ENCODE data around the gene BOD1. TPM values are rescaled to one million over a fixed set of nuclear protein-coding genes. Genes with fewer than 3 reads are reported as not detected.

The BOD1 gene
- total and polyA plus RNA-seq, 2 of the 8 experiments (the other 6 are each of a cell fraction or from before 2014, with no cell fraction given): 107 to 149 TPM

DNA sequence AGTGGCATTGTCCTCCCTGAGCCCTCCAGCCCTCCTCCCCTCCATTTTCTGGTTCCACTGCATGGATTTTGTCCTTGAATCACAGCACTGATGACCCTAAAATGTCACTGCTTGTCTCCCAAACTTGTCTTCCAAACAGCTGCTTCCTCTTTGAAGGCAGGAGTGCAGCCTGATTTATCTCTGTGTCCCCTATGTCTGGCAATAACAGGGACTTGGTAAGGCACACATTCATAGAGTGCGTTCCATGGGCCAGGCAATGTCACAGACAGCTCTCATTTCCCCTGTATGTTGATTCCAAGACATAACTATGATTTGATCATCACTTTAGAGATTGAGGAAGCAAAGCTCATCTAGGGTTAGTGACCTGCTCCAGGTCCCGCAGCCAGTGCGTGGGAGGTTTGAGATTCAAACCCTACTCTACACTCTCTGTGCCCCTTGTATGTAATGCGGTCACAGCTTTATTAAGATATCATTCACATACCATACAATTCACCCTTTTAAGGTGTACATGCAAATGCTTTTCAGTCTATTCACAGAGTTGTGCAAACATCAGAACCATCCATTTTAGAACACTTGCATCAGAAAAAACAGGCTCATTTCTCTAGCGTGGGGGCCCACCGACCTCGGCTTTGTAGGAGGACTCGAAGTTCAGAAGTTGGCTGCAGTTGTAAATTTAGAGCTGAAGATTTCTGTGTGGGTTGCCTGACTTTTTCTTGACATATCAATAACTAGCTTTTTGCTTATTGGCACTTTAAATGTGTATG lies 28.4 kb upstream of the BOD1 start:
- H3K4me2 ChIP-seq (ENCODE audit: insufficient read depth in 1 of 2, low read depth in 2 of 2, low read length in 2 of 2): no peak overlapping the region
- peak overlapping the region in 1 of 4 experiments; percentile 19; a peak in 1 of 7 replicates for H3K9ac ChIP-seq (replicated peaks in 1 of 4; ENCODE audit: extremely low read depth in 1 of 4, low read depth in 3 of 4, low read length in 3 of 4)
- H4K20me1 ChIP-seq (replicated peaks in 1 of 2; ENCODE audit: control insufficient read depth in 1 of 2, insufficient read depth in 2 of 2, low read length in 2 of 2): no peaks in the 10 kb centered on the region
- H3K23me2 ChIP-seq (ENCODE audit: low read depth, low read length): no peaks in the 10 kb centered on the region
- TF ChIP-seq KDM4A (IDR thresholded peaks at IDR 0.05; ENCODE audit: low read depth, low read length, severe bottlenecking) (peak; percentile 0), SP2 (IDR thresholded peaks at IDR 0.05; ENCODE audit: low read length) (no peak)
- no peak overlapping the region for H2AFZ ChIP-seq (ENCODE audit: low read length)
- FAIRE-seq: no peak
- no peak overlapping the region for H3K56ac ChIP-seq (replicated peaks; ENCODE audit: insufficient read length, low read depth, low read length)
- H4K5ac ChIP-seq (ENCODE audit: insufficient read length, low read depth, low read length): no peak overlapping the region
- H3K79me1 ChIP-seq (ENCODE audit: low read depth, low read length): no peaks in the 10 kb centered on the region
- H3K79me2 ChIP-seq (ENCODE audit: control insufficient read depth in 1 of 2, insufficient read depth in 2 of 2, low read length in 2 of 2): no peaks in the 10 kb centered on the region
- H3K4ac ChIP-seq (replicated peaks; ENCODE audit: insufficient read length, low read depth, low read length): peak overlapping the region; percentile 19
- H3K23ac ChIP-seq (ENCODE audit: insufficient read length): no peak overlapping the region
- peak overlapping the region; percentile 75; the same call in 1 of the 2 replicates for H2BK20ac ChIP-seq (ENCODE audit: low read length)
- peak overlapping the region; percentile 68; the same call in 1 of the 2 replicates for H2BK5ac ChIP-seq (ENCODE audit: low read depth, low read length)
- H3K27ac ChIP-seq (ENCODE audit: low read depth, low read length): no peak overlapping the region
- peak overlapping the region; percentile 5; the same call in 1 of the 2 replicates for H3K18ac ChIP-seq (ENCODE audit: extremely low read depth, low read length)
- H4K91ac ChIP-seq (replicated peaks; ENCODE audit: insufficient read length, low read length): peak overlapping the region; percentile 81
- H3K36me3 ChIP-seq (ENCODE audit: control insufficient read depth in 2 of 4, insufficient read depth in 4 of 4, low read length in 3 of 4): no peaks in the 10 kb centered on the region; a peak in 1 of 8 replicates
- peak overlapping the region; percentile 95 for H2BK12ac ChIP-seq (ENCODE audit: low read depth, low read length)
- H4K8ac ChIP-seq (ENCODE audit: extremely low read depth, insufficient read depth, low read length): no peak overlapping the region
- peaks cover 5 to 22% (median 11%) of the 10 kb centered on the region in 4 experiments for H3K4me1 ChIP-seq (replicated peaks in 1 of 4; ENCODE audit: control insufficient read depth in 3 of 4, insufficient read depth in 4 of 4, low read length in 3 of 4)
- H3K4me3 ChIP-seq (ENCODE audit: extremely low read depth in 1 of 4, insufficient read depth in 2 of 4, low read depth in 3 of 4, low read length in 4 of 4): no peak overlapping the region
- H2BK15ac ChIP-seq (ENCODE audit: low read length): peak overlapping the region; percentile 90; the same call in 1 of the 2 replicates
- peak overlapping the region; percentile 88 for H2BK120ac ChIP-seq (replicated peaks; ENCODE audit: low read depth, low read length)
- no peaks in the 10 kb centered on the region for H3K9me3 ChIP-seq (ENCODE audit: insufficient read depth in 2 of 2, low read depth in 1 of 2, low read length in 1 of 2)
- no peak overlapping the region for H3K14ac ChIP-seq (ENCODE audit: insufficient read length)
- WGBS, 2 experiments (ENCODE audit: extremely low coverage in 1 of 2, insufficient coverage in 1 of 2, insufficient read length in 1 of 2, insufficient replicate concordance in 2 of 2, low coverage in 1 of 2, low lambda C conversion rate in 2 of 2, missing lambda C conversion rate in 1 of 2): 90% methylated on average over 8 of the region's 8 CpGs; no CpG with 5 or more reads in 1 of the 2 experiments
- no peaks in the 10 kb centered on the region for H3K27me3 ChIP-seq (replicated peaks in 1 of 4; ENCODE audit: control insufficient read depth in 3 of 4, extremely low read depth in 1 of 4, insufficient read depth in 3 of 4, low read length in 3 of 4)
- 0 out of 2 replicates have a peak overlapping the region, but pooled peaks have one; percentile 56 for H2AK5ac ChIP-seq (ENCODE audit: low read depth, low read length)
- ChIA-PET CTCF (ENCODE audit: partially characterized antibody) (interaction anchor here (0.6 to 9.0 kb wide), 12 partner anchors 10 to 339 kb away, joined by 3 to 72 read pairs (median 4); no protein-coding TSS in a partner anchor), POLR2A (ENCODE audit: partially characterized antibody) (interaction anchor here (0.6 to 1.3 kb wide), 4 partner anchors 17 to 665 kb away, joined by 3 to 6 read pairs (median 5); no protein-coding TSS in a partner anchor)
- DNase-seq (ENCODE audit: low read depth in 1 of 2, low spot score in 2 of 2): no peak

Measured in H1 (cell line).